ENCODE measurements around the gene EXOC4. TPM values are rescaled to one million over a fixed set of nuclear protein-coding genes. Genes with fewer than 3 reads are reported as not detected.

The EXOC4 gene
- total RNA-seq, 1 experiment from 2014 or later = 75.8 TPM

GRCh38 chr7:133746847-133747246 lies 494.0 kb downstream of the EXOC4 start:
- no peaks in the 10 kb centered on the region for H3K9me3 ChIP-seq (ENCODE audit: control insufficient read depth, low read depth, low read length)
- no peak overlapping the region for H2BK15ac ChIP-seq (ENCODE audit: low read depth, low read length)
- no peak overlapping the region for H4K5ac ChIP-seq (ENCODE audit: insufficient read length, low read depth, low read length)
- no peak overlapping the region for H3K4me3 Mint-ChIP-seq
- H3K4me1 Mint-ChIP-seq = peaks cover 27 to 33% of the 10 kb centered on the region in 2 experiments
- H4K91ac ChIP-seq (ENCODE audit: insufficient read length, low read depth, low read length) = no peak overlapping the region
- H3K23ac ChIP-seq (ENCODE audit: insufficient read length, low read depth, low read length) = no peak overlapping the region
- no peaks in the 10 kb centered on the region; a peak in 1 of 7 replicates for H3K36me3 Mint-ChIP-seq (ENCODE audit: insufficient read depth in 1 of 3, low read depth in 3 of 3)
- H3K9me3 Mint-ChIP-seq = no peaks in the 10 kb centered on the region
- no peak overlapping the region for H3K56ac ChIP-seq (ENCODE audit: insufficient read length, low read depth, low read length)
- no peak overlapping the region for H2AFZ ChIP-seq (ENCODE audit: low read length)
- H3K27me3 Mint-ChIP-seq (ENCODE audit: low read depth) = no peaks in the 10 kb centered on the region
- no peak overlapping the region for H3T11ph ChIP-seq (ENCODE audit: low read length)
- TF ChIP-seq, protein P1, sequence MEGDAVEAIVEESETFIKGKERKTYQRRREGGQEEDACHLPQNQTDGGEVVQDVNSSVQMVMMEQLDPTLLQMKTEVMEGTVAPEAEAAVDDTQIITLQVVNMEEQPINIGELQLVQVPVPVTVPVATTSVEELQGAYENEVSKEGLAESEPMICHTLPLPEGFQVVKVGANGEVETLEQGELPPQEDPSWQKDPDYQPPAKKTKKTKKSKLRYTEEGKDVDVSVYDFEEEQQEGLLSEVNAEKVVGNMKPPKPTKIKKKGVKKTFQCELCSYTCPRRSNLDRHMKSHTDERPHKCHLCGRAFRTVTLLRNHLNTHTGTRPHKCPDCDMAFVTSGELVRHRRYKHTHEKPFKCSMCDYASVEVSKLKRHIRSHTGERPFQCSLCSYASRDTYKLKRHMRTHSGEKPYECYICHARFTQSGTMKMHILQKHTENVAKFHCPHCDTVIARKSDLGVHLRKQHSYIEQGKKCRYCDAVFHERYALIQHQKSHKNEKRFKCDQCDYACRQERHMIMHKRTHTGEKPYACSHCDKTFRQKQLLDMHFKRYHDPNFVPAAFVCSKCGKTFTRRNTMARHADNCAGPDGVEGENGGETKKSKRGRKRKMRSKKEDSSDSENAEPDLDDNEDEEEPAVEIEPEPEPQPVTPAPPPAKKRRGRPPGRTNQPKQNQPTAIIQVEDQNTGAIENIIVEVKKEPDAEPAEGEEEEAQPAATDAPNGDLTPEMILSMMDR (conservative IDR thresholded peaks at IDR 0.05) = no peak
- no peak overlapping the region for H2BK12ac ChIP-seq (ENCODE audit: insufficient read length, low read depth, low read length)
- no peak overlapping the region for H2BK5ac ChIP-seq (ENCODE audit: insufficient read length, low read length)
- H3K14ac ChIP-seq (ENCODE audit: insufficient read depth, low read length) = no peak overlapping the region
- no peaks in the 10 kb centered on the region for H4K20me1 ChIP-seq (ENCODE audit: control insufficient read depth, insufficient read depth, insufficient read length)
- H2BK120ac ChIP-seq (ENCODE audit: low read depth, low read length, poor library complexity, severe bottlenecking) = no peak overlapping the region
- no peak overlapping the region for H3K9ac ChIP-seq (ENCODE audit: extremely low read depth, insufficient read length, low read length)
- no peak for DNase-seq
- no peak overlapping the region for H3K18ac ChIP-seq (ENCODE audit: insufficient read length, low read depth, low read length)
- no peak overlapping the region for H2BK20ac ChIP-seq (ENCODE audit: low read depth, low read length, poor library complexity, severe bottlenecking)
- H3K79me1 ChIP-seq (ENCODE audit: insufficient read depth, low read depth, low read length, poor library complexity, severe bottlenecking) = no peaks in the 10 kb centered on the region
- H3K27me3 ChIP-seq (ENCODE audit: insufficient read depth, low read length) = no peaks in the 10 kb centered on the region
- no peaks in the 10 kb centered on the region; the same call in 1 of the 2 replicates for H3K4me1 ChIP-seq (ENCODE audit: insufficient read depth, low read length)
- H4K8ac ChIP-seq (replicated peaks; ENCODE audit: insufficient read length, low read depth, low read length) = no peak overlapping the region
- no peaks in the 10 kb centered on the region for H3K79me2 ChIP-seq (ENCODE audit: insufficient read depth, low read length)
- H3K27ac ChIP-seq (ENCODE audit: insufficient read length, low read depth, low read length) = no peak overlapping the region
- no CpG with 5 or more reads among the region's 2 CpGs for WGBS (ENCODE audit: extremely low coverage, insufficient read length, low lambda C conversion rate)
- no peaks in the 10 kb centered on the region for H3K23me2 ChIP-seq (ENCODE audit: insufficient read length, low read depth, low read length, poor library complexity, severe bottlenecking)
- no peak overlapping the region for H3K4ac ChIP-seq (ENCODE audit: low read depth, low read length)
- H3K27ac Mint-ChIP-seq = peak overlapping the region; percentile 14 to 79 (median 76); a peak in 4 of 7 replicates
- no peak overlapping the region for H3K4me2 ChIP-seq (ENCODE audit: insufficient read depth, insufficient read length, low read length)
- H2AK5ac ChIP-seq (ENCODE audit: insufficient read length, low read length) = no peak overlapping the region
